ENCODE data around the gene CCDC127. TPM values are rescaled to one million over a fixed set of nuclear protein-coding genes. Genes with fewer than 3 reads are reported as not detected.

CCDC127 gene
- polyA plus RNA-seq, 3 donors = 0.68 to 1.5 (median 0.85) TPM

DNA sequence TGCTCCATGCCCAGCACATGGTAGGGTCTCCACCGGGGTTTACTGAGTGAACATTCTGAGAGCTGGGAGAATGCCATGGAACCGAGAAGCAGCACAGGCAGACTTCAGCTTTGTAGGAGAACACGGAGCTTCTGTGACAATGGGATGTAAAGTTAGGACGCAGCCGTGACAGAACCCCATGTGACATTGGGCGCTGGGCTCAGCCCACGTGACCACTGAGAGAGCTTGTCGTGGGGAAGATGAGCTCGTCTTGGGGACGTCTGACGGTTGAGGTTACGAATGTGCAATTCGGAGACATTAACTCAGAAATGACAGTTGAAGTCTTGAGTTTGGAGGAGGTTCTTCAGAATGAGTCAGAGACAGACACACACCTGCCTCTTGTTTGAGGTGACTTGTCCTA is 13.7 kb upstream of the CCDC127 start:
- TF ChIP-seq, protein P1, sequence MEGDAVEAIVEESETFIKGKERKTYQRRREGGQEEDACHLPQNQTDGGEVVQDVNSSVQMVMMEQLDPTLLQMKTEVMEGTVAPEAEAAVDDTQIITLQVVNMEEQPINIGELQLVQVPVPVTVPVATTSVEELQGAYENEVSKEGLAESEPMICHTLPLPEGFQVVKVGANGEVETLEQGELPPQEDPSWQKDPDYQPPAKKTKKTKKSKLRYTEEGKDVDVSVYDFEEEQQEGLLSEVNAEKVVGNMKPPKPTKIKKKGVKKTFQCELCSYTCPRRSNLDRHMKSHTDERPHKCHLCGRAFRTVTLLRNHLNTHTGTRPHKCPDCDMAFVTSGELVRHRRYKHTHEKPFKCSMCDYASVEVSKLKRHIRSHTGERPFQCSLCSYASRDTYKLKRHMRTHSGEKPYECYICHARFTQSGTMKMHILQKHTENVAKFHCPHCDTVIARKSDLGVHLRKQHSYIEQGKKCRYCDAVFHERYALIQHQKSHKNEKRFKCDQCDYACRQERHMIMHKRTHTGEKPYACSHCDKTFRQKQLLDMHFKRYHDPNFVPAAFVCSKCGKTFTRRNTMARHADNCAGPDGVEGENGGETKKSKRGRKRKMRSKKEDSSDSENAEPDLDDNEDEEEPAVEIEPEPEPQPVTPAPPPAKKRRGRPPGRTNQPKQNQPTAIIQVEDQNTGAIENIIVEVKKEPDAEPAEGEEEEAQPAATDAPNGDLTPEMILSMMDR (IDR thresholded peaks at IDR 0.05) = no peak
- WGBS (ENCODE audit: insufficient coverage) = 93% methylated on average over 12 of the region's 13 CpGs
- no peaks in the 10 kb centered on the region for H3K9me3 ChIP-seq (replicated peaks in 1 of 2; ENCODE audit: control insufficient read depth in 1 of 2, insufficient read depth in 1 of 2, low read length in 2 of 2)
- H3K9ac ChIP-seq (ENCODE audit: insufficient read depth, low read length, poor library complexity, severe bottlenecking) = no peak overlapping the region
- H3K4me1 ChIP-seq (ENCODE audit: control insufficient read depth in 1 of 2, insufficient read depth in 2 of 2, low read length in 2 of 2) = no peaks in the 10 kb centered on the region
- no peaks in the 10 kb centered on the region for H3K27me3 ChIP-seq (ENCODE audit: control insufficient read depth in 2 of 2, insufficient read depth in 2 of 2, low read length in 2 of 2)
- H3K4me2 ChIP-seq (replicated peaks; ENCODE audit: extremely low read depth, low read length, poor library complexity, severe bottlenecking) = no peak overlapping the region
- no peak for DNase-seq
- H3K27me3 Mint-ChIP-seq (ENCODE audit: low read depth in 3 of 3) = peaks cover 0 to 3% (median 0%) of the 10 kb centered on the region in 3 donors
- H3K27ac Mint-ChIP-seq = peak overlapping the region in 2 of 7 donors; percentile 30 to 37
- H3K27ac ChIP-seq (ENCODE audit: low read depth in 1 of 2, low read length in 2 of 2) = no peak overlapping the region
- no peaks in the 10 kb centered on the region for H3K9me3 Mint-ChIP-seq
- no peaks in the 10 kb centered on the region for H4K20me1 ChIP-seq (ENCODE audit: insufficient read depth, low read length)
- intact Hi-C loops (cut with micrococcal nuclease) = no loop called here
- H3K4me1 Mint-ChIP-seq = no peaks in the 10 kb centered on the region
- peaks cover 76 to 92% of the 10 kb centered on the region in 2 donors for H3K36me3 Mint-ChIP-seq
- H3K79me2 ChIP-seq (ENCODE audit: insufficient read depth, low read length) = no peaks in the 10 kb centered on the region
- no peak overlapping the region for H3K4me3 ChIP-seq (replicated peaks in 1 of 3; ENCODE audit: low read depth in 2 of 3, low read length in 3 of 3)
- H3K4me3 Mint-ChIP-seq = no peak overlapping the region
- H3K36me3 ChIP-seq (replicated peaks in 1 of 2; ENCODE audit: control insufficient read depth in 1 of 2, insufficient read depth in 2 of 2, low read length in 2 of 2) = peaks cover 78 to 95% of the 10 kb centered on the region in 2 donors
- H2AFZ ChIP-seq (ENCODE audit: insufficient read depth, low read depth, low read length, poor library complexity, severe bottlenecking) = no peak overlapping the region

DNA sequence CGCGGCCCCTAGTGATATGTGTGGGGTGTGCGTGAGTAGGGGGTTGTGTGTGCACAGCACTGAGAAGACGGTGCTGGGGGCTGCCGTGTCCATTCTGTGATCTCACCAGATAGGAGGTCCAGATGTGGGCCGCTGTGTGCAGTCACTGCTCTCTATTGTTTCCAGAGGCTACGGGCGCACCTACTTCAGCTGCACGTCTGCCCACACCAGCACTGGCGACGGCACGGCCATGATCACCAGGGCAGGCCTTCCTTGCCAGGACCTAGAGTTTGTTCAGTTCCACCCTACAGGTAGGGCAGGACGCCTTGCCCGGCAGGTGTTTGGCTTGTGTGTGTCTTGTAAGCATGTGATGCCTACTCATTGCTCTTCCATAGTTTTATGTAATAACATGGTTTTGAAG is 12.8 kb upstream of the CCDC127 start:
- 98% methylated on average over 12 of the region's 14 CpGs for WGBS (ENCODE audit: insufficient coverage)
- H3K9ac ChIP-seq (ENCODE audit: insufficient read depth, low read length, poor library complexity, severe bottlenecking) = no peak overlapping the region
- Mint-ChIP-seq H3K9me3 (no peaks in the 10 kb centered on the region), H3K4me1 (no peaks in the 10 kb centered on the region), H3K36me3 (peaks cover 74 to 92% of the 10 kb centered on the region in 2 donors), H3K27ac (peak overlapping the region in 1 of 7 donors; percentile 11), H3K4me3 (no peak overlapping the region), H3K27me3 (ENCODE audit: low read depth in 3 of 3) (no peaks in the 10 kb centered on the region)
- DNase-seq = no peak
- no peak overlapping the region for H3K27ac ChIP-seq (ENCODE audit: low read depth in 1 of 2, low read length in 2 of 2)
- H3K79me2 ChIP-seq (ENCODE audit: insufficient read depth, low read length) = no peaks in the 10 kb centered on the region
- no peaks in the 10 kb centered on the region for H4K20me1 ChIP-seq (ENCODE audit: insufficient read depth, low read length)
- TF ChIP-seq, protein P1 (IDR thresholded peaks at IDR 0.05) = no peak
- intact Hi-C loops (cut with micrococcal nuclease) = no loop called here
- no peak overlapping the region for H3K4me3 ChIP-seq (replicated peaks in 1 of 3; ENCODE audit: low read depth in 2 of 3, low read length in 3 of 3)
- no peaks in the 10 kb centered on the region for H3K27me3 ChIP-seq (ENCODE audit: control insufficient read depth in 2 of 2, insufficient read depth in 2 of 2, low read length in 2 of 2)
- H3K9me3 ChIP-seq (replicated peaks in 1 of 2; ENCODE audit: control insufficient read depth in 1 of 2, insufficient read depth in 1 of 2, low read length in 2 of 2) = no peaks in the 10 kb centered on the region
- H3K4me2 ChIP-seq (replicated peaks; ENCODE audit: extremely low read depth, low read length, poor library complexity, severe bottlenecking) = no peak overlapping the region
- H2AFZ ChIP-seq (ENCODE audit: insufficient read depth, low read depth, low read length, poor library complexity, severe bottlenecking) = no peak overlapping the region
- peaks cover 87 to 97% of the 10 kb centered on the region in 2 donors for H3K36me3 ChIP-seq (replicated peaks in 1 of 2; ENCODE audit: control insufficient read depth in 1 of 2, insufficient read depth in 2 of 2, low read length in 2 of 2)
- H3K4me1 ChIP-seq (ENCODE audit: control insufficient read depth in 1 of 2, insufficient read depth in 2 of 2, low read length in 2 of 2) = no peaks in the 10 kb centered on the region

Measured in CD14-positive monocyte (primary cell).